GM21723 (cell line): Measurements from ENCODE around the gene TMEM263.

Experiments
- ATAC-seq: cut with Tn5 transposase; IDR thresholded peaks from one replicate; pipeline ENCODE4 v1.9.1; 2021; ENCODE audit warnings: mild to moderate bottlenecking, moderate library complexity; ENCODE audit not compliant: unreplicated experiment

The TMEM263 gene

GRCh38 chr12:106945261-106945851 is 10.4 kb upstream of the TMEM263 start:
- ATAC-seq: no peak

- ATAC-seq: no peak
Measured at GRCh38 chr12:106947461-106947860, 8.2 kb upstream of the TMEM263 start.

GRCh38 chr12:106950591-106950990 is 5.1 kb upstream of the TMEM263 start:
- no peak for ATAC-seq

- ATAC-seq: no peak
Measured at GRCh38 chr12:106953352-106954250, 2.1 kb upstream of the TMEM263 start.

- ATAC-seq: peak; percentile 22
Measured at GRCh38 chr12:106954462-106955376, 988 bp upstream of the TMEM263 start.

- ATAC-seq: peak; percentile 48
Measured at GRCh38 chr12:106956048-106956578, 406 bp downstream of the TMEM263 start.

GRCh38 chr12:106957583-106957982 is 1.9 kb downstream of the TMEM263 start:
- ATAC-seq: no peak

- ATAC-seq: no peak
Measured at GRCh38 chr12:106960443-106960842, 4.7 kb downstream of the TMEM263 start.

GRCh38 chr12:106962286-106962685 is 6.6 kb downstream of the TMEM263 start:
- no peak for ATAC-seq

GRCh38 chr12:106964526-106964925 is 8.8 kb downstream of the TMEM263 start:
- no peak for ATAC-seq

GRCh38 chr12:106971065-106971464 is 15.4 kb downstream of the TMEM263 start:
- no peak for ATAC-seq

GRCh38 chr12:106973545-106973944 is 17.8 kb downstream of the TMEM263 start:
- no peak for ATAC-seq

- no peak for ATAC-seq
Measured at GRCh38 chr12:106974511-106974910, 18.8 kb downstream of the TMEM263 start.

GRCh38 chr12:106975098-106975497 is 19.4 kb downstream of the TMEM263 start:
- ATAC-seq: no peak

GRCh38 chr12:106975993-106976658 is 20.4 kb downstream of the TMEM263 start:
- no peak for ATAC-seq

GRCh38 chr12:106976668-106977067 is 21.0 kb downstream of the TMEM263 start:
- ATAC-seq: no peak

GRCh38 chr12:106978035-106978800 is 22.5 kb downstream of the TMEM263 start:
- ATAC-seq: no peak

- no peak for ATAC-seq
Measured at GRCh38 chr12:106980944-106981343, 25.2 kb downstream of the TMEM263 start.

- no peak for ATAC-seq
Measured at GRCh38 chr12:106981788-106982187, 26.1 kb downstream of the TMEM263 start.

- ATAC-seq: no peak
Measured at GRCh38 chr12:106982229-106982628, 26.5 kb downstream of the TMEM263 start.
